GM21381 (cell line): ENCODE results near the gene TLCD5.

Source experiments
- ATAC-seq: cut with Tn5 transposase; IDR thresholded peaks from one replicate; pipeline ENCODE4 v1.9.1; 2021; ENCODE audit warnings: mild to moderate bottlenecking, moderate library complexity; ENCODE audit not compliant: unreplicated experiment

The TLCD5 gene

DNA sequence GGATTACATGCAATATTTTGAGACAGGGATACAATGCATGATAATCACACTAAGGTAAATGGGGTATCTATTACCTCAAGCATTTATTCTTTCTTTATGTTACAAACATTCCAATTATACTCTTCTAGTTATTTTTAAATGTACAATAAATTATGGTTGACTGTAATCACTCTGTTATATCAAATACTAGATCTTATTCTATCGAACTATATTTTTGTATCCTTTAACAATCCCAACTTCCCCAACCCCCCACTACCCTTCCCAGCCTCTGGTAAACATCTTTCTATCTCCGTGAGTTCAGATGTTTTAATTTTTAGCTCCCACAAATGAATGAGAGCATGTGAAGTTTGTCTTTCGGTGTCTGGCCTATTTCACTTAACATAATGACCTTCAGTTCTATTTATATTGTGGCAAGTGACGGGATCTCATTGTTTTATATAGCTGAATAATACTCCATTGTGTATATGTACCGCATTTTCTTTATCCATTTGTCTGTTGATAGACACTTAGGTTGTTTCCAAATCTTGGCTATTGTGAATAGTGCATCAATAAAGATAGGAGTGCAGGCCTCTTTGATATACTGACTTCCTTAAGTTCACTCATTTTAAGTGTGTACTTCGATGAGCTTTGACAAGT is 51.6 kb downstream of the TLCD5 start:
- ATAC-seq, result no peak

DNA sequence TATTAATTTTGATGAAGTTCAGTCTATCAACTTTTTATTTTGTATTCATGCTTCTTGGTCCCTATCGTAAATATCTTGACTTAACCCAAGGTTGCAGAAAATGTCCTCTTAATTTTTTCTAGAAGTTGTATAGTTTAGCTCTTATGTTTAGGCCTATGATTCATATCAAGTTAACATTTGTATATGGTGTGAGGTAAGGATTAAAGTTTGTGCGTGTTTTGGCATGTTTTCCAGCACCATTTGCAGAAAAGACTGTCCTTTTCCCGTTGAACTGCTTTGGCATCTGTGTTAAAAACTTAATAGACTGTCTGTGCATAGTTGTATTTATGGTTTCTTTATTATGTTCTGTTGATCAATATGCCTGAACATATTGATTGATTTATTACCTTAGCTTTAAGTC is 53.4 kb downstream of the TLCD5 start:
- no peak for ATAC-seq

DNA sequence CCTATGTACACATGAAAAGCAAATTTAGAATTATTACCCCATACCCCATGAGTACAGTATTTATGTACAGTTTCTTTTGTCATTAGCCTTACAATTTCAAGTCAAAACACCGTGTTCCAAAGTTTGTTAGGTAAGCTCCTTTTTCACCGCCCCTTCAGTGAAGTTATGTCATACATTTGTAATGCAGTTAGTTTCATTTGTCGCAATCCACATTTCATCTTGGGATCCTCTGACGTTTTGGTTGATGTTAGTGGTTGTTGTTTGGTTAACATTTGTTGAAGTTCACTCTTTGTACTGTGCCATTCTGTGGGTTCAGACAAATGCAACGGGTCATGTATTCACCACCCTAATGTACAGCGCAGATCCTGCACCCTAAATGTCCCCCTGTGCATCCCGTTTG is 56.3 kb downstream of the TLCD5 start:
- no peak for ATAC-seq
